ENCODE results near the gene IER5L.
"Not testable (repeated sequence)": the region's sequence is repeated elsewhere in the genome, so short reads cannot be mapped to it uniquely, and the experiment has no call there.

Gene IER5L

GRCh38 chr9:129202613-129203555 lies 24.8 kb upstream of the IER5L start:
- peak in 13 of 14 donors; percentile 41 to 87 (median 69) for DNase-seq

- DNase-seq: no peak
Observed at GRCh38 chr9:129201866-129202265, 23.8 kb upstream of the IER5L start.

- DNase-seq: no peak
Observed at GRCh38 chr9:129201289-129201688, 23.2 kb upstream of the IER5L start.

GRCh38 chr9:129200255-129200654 lies 22.2 kb upstream of the IER5L start:
- no peak for DNase-seq

- DNase-seq: no peak
Observed at GRCh38 chr9:129199044-129199435, 21.0 kb upstream of the IER5L start.

GRCh38 chr9:129198319-129199043 lies 20.4 kb upstream of the IER5L start:
- DNase-seq: peak in 6 of 14 donors; percentile 4 to 79 (median 34)

- no peak for DNase-seq
Observed at GRCh38 chr9:129197978-129198318, 19.9 kb upstream of the IER5L start.

GRCh38 chr9:129197045-129197444 lies 19.0 kb upstream of the IER5L start:
- DNase-seq: not testable (repeated sequence)

- no peak for DNase-seq
Observed at GRCh38 chr9:129195606-129196005, 17.5 kb upstream of the IER5L start.

- no peak for DNase-seq
Observed at GRCh38 chr9:129194221-129194620, 16.2 kb upstream of the IER5L start.

GRCh38 chr9:129193655-129194054 lies 15.6 kb upstream of the IER5L start:
- DNase-seq: no peak

GRCh38 chr9:129191234-129191633 lies 13.2 kb upstream of the IER5L start:
- DNase-seq: no peak

- DNase-seq: not testable (repeated sequence)
Observed at GRCh38 chr9:129189971-129190370, 11.9 kb upstream of the IER5L start.

GRCh38 chr9:129187042-129187441 lies 9.0 kb upstream of the IER5L start:
- no peak for DNase-seq

GRCh38 chr9:129185991-129186390 lies 7.9 kb upstream of the IER5L start:
- no peak for DNase-seq

- DNase-seq: no peak
Observed at GRCh38 chr9:129185402-129185801, 7.3 kb upstream of the IER5L start.

GRCh38 chr9:129184596-129185122 lies 6.6 kb upstream of the IER5L start:
- DNase-seq: no peak

GRCh38 chr9:129184219-129184524 lies 6.1 kb upstream of the IER5L start:
- DNase-seq: no peak

GRCh38 chr9:129183495-129184218 lies 5.6 kb upstream of the IER5L start:
- no peak for DNase-seq

- DNase-seq: no peak
Observed at GRCh38 chr9:129182625-129183494, 4.8 kb upstream of the IER5L start.

- DNase-seq: no peak
Observed at GRCh38 chr9:129182122-129182521, 4.1 kb upstream of the IER5L start.

GRCh38 chr9:129181246-129181645 lies 3.2 kb upstream of the IER5L start:
- no peak for DNase-seq
